Inflammatory macrophage (primary cell): ENCODE data around the gene SDK1.

ENCODE experiments used
- DNase-seq, 2 donors: peaks; one replicate each; pipeline ENCODE4 v3.0.0-alpha.2; 2020 to 2022

Gene SDK1

DNA sequence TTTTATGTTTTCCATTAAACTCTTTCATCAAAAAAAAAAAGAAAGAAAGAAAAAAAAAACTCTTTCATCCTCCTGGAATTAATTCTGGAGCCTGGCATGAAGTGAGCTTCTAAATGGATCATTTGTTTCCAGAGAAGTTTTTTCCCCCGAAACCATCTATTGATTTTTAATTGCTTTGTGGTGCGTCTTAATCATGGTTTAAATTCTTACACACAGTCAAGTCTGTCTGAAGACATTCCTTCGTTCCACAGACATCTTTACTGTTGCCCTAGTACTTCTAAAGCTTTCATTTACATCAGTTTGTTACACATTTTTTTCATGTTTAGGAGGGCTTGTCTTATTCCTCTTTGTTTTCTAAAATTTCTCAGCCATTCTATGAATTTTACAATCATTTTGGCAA lies 887.6 kb downstream of the SDK1 start:
- DNase-seq = no peak

DNA sequence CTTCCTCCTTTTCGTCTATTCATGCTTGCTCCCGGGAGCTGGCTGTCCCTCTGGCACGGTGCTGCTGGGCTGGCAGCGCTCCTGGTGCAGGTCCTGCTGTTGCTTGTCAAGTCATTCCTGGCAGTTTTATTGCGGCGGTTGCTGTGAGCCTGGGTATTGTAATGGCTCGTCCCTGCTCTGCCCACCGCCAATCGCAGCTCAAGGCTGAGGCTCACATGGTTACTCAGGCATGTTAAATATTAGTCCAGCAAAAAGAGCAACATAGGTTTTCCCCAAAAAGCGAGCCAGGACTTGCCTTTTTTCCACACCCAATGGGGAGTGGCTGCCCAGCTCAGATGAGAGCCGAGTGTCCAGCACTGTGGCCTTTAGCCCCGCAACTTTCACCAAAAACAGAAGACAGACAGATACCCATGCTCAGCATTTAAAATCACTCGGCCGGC lies 888.1 kb downstream of the SDK1 start:
- no peak for DNase-seq

DNA sequence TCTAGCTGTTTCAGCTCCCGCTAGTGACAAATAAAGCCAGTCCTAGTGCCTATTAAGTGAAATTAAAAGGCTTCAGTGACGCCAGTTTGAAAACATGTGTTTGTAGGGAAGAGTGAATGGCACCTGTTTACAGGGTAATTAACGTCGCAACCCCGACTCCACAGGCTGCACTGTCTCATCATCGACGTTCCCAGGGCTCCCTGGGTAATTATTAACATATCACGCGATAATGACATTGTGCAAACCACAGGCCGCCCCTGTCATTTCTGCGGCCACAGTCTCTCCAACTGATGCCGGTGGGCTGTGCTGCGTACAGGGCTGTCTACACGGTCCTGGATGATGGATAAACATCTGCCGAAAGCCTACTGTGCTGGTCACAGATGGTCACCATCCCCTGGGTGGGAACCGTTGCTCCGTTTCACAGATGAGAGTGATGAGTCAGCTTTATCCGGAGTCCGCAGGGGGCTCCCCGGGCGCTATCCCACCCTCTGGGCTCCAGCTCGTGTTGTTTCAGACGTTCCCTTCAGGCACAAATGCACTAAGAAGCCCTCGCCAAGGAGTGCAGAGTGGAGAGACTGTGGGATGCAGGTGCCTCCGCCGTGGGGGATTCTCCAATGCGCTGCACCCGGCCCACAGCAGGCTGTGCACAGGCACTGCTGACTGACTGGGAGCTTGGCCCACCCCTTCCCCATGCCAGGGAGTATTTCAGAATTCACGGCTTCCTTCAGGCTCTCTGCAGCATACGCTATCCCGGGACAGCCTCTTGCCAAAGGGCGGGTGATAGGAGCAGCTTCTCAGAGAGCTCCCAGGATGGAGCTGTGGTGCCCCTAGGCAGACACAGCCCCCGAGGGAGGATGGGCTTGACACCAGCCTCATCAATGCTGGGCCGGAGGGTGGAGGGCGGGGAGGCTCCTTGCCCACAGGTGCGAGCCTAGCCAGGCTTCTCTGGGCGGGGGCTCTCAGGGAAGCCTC lies 889.2 kb downstream of the SDK1 start:
- no peak for DNase-seq

DNA sequence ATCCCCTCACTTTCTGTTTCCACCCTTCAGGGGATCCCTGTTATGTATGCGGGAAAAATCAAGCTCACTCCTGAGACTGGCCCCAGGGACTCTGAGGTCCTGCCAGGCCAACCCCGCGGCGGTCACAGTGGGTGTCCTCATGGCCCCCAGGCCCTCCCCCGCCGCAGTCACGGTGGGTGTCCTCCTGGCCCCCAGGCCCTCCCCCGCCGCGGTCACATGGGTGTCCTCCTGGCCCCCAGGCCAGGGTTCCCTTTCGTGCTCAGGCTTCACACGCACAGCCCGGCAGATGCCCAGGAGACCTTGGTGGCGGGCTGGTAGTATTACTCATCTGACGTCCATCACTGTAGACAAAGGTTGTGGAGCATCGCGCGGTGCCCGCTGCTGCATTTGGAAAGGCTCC lies 890.0 kb downstream of the SDK1 start:
- no peak for DNase-seq

DNA sequence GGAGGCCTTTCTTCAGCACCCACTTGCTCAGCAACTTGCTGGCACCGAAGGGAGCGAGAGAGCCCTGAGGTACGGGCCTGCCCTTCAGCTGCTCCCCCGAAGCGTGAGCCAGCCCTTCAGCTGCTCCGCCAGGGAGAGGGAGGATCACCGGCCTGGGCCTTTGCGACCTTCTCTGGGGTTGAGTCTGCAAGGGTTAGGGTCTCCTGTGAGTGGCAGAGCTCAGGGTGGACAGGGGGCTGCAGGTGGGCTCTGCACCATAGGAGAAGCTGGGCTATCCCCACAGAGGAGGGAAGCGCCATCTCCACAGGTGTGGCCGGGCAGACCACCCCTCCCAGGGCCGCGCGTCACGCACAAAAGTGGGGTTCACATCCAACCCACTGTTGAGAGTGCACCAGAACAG lies 890.5 kb downstream of the SDK1 start:
- DNase-seq = no peak

DNA sequence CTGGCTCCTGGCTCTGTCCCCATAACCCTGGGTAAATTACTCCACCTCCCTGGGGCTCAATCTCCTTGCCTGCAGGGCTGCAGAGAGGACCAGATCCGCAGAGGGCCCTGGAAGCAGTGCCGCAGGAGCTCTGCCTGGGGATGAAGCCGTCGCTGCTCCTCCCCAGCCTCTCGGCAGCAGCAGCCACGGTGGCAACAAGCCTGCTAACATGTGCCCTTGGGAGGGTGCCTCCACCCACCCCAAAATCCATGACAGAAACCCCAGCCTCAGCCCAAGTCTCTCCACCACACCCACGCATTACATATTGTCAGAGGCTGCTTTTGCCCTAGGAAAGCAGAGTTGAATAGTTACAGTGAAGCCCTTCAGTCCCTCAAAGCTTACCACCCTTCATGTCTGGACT lies 894.6 kb downstream of the SDK1 start:
- no peak for DNase-seq

DNA sequence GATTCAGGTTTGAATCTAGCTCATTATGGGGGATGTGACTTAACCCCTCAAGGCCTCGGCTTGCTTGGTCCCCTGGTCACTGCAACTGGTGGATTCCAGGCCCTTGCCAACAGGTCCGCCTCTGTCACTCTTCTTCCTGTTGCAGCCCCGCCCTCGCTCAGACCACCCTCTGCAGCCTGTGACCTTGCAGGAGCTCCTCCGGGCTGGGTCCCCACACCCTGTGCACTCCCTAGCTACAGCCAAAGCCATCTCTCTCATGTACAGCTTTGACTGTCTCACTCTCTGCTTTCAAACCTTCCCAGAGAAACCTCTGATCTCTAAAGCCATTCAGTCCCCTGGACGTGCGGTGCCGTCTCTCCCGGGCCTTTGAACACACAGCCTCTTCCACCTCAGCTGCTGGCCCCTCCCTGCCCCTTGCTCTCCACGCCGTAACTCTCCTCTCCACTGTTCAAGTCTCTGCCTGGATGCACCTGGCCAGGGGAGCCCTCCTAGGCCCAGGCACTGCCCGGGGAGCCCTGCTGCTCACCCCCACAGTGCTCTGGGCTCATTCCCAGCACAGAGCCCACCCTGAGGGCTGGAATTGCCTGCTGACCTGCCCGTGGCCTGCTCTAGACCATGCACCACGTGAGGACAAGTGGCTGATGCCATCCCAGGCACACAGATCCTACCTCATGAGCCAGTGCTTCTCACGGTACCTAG lies 895.2 kb downstream of the SDK1 start:
- DNase-seq = no peak

DNA sequence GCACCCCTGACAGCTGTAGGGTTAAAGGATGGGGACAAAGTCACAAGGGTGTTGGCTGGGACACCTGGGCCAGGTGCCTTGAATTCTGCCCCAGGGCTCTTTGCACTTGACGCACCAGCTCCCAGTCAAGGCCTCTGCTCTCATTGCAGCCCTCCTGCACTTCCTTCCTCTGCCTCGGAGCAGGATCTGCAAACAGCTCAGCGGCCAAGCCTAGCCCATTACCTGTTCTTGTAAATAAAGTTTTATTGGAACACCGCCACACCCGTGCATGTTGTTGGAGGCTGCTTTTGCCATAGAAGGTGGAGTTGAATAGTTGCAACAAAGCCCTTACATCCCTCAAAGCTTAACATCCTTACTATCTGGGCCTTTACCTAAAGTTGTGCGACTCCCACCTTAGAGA lies 897.2 kb downstream of the SDK1 start:
- DNase-seq = no peak

DNA sequence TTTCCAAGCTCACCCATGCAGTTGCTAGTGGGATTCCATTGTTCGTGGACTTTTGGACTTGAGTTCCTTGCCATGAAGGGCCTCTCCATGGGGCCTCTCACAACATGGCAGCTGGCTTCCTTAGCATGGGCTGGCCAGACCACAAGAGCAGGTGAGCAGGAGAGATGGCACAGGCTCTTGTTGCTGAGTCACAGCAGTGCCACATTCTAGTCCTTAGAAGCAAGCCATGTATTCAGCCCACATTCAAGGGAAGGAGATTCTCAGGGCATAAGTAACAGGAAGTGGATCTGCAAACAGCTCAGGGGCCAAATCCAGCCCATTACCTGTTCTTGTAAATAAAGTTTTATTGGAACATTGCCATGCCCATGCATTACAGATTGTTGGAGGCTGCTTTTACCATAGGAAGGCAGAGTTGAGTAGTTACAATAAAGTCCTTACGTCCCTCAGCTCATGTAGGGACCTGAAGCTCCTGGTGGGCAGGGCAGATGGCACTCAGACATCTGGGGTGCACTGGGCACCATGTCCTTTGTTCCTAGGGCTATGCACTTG lies 899.6 kb downstream of the SDK1 start:
- DNase-seq = no peak

DNA sequence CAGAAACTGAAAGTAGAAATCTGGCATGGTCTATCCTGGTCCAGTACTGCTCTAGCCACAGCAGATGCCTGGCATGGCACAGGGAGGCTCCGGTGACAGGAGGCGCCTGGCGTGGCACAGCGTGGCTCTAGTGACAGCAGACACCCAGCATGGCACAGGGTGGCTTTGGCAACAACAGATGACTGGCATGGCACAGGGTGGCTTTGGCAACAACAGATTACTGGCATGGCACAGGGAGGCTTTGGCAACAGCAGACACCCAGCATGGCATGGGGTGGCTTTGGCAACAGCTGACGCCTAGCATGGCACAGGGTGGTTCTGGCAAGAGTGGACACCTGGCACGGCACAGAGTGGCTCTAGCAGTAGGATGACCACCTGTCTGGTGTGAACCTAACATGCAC lies 900.5 kb downstream of the SDK1 start:
- no peak for DNase-seq

DNA sequence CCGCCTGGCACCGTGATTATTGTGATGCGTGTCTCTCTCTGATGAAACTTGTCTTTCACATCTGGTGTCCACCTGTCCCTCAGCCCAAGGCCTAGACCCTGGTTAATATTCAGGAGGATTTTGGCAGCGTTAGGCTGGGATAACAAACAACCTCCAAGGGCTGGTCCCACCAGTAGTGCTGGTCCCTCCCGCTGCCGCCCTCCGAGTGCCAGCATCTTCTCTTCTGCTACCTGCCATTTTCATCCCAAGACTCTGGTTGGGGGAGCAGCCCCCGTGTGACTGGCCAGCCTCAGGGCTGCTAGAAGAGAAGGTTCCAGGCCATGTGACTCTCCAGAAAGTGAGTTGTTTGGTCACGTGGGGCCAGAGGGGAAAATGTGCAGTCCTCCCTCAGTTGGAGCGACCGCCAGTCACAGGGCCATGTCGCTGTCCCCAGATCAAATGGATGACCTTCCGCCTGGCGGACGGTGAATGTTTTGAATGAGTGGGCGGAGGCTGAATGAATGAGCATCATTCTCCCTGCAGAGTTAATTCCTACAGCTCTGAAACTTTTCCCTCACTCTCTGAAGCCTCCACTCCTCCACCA lies 901.2 kb downstream of the SDK1 start:
- DNase-seq = no peak

DNA sequence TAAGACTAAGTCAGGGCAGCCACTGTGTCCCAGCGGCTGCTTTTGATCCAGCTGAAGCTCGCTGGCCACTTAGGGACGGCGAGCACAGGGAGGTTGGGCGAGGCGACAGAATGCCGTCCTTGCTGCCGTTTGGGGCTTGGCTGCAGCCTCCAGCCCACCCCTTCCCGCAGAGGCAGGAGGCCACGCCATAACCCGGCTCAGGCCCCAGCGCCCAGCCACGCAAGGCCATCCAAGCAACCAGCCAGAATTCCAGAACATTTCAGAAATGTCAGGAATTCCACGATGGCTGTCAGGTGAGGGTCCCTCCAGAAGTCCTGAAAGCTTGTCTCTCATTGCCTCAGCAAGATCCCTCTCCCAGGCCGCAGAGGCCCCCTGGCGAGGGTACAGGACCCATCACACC lies 901.9 kb downstream of the SDK1 start:
- no peak for DNase-seq

DNA sequence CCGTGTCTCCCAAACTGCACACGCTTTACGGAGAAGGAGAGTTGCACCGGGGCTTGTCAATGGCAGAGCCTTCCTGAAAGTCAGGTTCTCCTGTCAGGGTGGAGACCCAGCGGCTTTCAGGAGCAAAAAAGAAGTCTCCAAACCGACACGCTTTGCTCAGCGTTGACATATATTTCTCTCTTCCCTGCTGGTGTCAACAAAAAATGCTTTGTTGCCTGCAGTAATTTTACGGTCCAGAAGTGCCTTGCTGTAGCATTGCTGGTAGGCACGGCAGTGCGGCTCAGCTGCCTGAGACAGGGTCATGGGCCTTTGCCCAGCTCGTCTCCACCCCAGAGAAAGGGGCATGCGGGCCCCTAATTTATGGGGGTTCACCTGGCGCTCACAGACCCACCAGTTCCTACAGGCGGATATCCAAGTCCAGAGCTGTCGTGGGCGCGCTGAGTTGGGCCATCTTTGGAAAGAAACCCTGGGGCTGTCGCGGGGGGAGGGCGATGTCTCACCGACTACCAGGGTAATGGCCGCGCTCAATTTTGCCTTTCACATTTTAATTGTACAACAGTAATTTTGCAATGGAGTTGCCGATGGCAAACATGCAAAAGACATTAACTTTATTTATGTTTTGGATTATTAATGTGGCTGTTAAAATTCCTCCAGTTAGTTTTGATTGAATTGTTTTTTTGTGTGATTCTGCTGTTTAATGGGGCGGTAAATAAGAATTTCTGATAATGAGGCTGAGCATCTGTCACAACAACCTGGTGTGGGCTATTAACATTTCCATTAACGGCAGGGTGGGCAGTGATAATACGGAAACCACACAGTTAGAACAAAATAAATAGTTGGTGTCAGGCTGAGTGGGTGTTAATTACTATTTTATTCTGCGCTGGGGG lies 902.8 kb downstream of the SDK1 start:
- no peak for DNase-seq

DNA sequence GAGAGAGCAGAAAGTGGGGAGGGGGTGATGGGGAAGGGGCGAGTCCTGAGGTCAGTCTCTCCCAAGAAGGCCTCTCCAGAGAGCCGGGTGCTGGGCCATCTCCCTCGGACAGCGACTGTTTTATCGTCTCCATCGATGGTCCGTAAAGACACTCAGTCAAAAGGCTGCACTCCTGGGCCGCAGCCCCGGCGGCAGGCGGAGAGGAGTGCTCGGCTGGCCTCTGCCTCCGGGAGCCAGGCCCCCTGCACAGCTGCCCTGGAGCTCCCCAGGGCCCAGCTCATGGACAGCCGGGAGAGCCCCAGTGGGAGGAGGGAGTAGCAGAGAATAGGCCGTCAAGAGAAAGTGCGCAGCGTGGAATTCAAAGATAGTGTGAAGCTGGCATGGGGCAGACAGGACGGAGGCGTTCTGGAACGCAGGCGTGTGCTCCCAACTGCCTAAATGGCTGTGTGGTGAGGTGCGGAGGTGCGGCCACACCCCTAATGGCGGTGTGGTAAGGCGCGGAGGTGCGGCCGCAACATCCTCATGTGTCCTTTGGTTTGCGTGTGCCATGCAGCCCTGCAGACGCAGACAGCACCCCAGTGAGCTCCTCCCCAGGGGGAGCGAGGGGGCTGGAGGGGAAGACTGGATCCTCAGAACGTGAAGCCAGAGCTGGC lies 903.6 kb downstream of the SDK1 start:
- DNase-seq = no peak

DNA sequence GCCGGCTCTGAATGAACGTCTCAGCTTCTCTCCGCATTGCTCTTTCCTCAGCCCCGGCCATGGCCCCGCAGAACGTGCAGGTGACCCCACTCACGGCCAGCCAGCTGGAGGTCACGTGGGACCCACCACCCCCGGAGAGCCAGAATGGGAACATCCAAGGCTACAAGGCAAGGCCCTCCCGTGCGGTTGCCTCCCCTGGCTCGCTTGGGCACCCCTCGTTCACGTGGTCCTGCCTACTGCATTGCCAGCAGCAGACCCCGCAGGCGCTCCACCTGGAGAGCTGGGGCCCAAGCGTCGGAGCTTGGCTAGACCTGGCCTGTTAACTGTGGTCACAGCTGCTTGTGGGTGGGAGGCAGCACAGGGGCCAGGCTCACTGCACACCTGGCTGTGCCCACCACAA lies 904.8 kb downstream of the SDK1 start:
- DNase-seq = no peak

DNA sequence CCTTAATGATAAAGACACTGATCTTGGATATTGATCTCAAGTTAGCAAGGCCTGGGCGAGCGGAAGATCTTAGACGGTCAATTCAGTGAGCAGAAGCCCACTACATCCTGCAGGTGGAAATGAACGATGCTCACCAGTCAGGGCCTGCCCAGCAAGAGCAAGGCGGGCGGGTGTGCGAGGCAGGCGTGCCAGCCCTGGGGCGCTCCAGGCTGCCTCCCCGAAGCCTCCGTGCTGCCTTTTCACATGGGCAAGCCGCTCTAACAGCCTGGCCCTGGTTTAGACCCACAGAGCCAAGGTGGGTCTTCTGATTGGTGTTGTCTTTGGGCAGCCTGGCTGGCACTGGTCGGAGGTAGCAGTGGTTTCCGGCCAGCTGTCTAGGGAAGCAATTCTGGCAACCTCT lies 906.0 kb downstream of the SDK1 start:
- DNase-seq = no peak

DNA sequence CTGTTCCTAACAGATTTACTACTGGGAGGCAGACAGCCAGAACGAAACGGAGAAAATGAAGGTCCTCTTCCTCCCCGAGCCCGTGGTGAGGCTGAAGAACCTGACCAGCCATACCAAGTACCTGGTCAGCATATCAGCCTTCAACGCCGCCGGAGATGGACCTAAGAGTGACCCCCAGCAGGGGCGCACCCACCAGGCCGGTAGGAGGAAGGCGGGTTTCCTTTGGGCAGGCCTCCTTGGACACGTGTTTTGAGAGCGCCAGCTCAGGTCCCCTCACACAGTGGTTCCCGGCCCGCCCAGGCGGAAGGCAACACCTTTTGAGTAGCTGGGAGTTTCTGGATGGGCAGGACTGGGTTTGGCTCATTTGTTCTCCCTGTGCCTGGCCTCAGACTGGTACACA lies 907.0 kb downstream of the SDK1 start:
- DNase-seq = no peak

DNA sequence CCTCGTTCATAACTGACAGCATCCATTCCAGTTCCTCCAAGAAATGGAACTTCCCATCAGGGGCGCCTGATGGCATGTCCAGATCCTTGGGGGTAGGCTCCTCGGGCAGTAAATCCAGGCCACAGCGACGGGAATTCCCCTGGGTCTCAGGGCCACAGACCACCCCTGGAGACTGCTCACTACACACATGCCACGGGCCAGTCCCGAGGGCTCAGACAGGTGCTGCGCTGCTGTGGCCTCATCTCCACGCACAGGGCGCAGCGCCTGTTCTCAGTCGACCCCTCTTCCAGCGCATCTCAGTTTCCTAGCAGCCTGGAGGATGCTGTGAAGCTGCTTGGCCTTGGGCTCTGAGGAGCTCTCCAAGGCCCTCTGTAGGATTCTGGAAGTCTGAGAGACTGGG lies 907.5 kb downstream of the SDK1 start:
- no peak for DNase-seq

DNA sequence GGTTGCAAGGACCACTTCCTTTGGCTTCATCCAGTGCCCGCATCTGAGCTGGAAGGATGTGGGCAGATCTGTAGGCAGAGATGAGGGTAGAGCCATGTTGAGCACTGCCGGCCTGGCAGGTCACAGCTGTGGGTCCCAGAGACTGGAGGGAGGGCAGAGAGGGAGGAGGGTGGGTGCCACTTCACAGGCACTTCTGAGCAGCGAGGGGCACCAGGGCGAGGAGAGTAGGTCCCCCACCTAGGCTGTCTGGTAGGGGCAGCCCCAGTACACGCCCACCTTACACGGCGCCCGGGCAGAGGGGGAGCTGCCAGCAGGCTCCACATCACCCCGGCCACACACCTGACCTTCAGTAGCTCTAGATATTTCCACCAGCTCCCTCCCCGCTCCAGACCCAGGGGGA lies 908.1 kb downstream of the SDK1 start:
- DNase-seq = no peak

DNA sequence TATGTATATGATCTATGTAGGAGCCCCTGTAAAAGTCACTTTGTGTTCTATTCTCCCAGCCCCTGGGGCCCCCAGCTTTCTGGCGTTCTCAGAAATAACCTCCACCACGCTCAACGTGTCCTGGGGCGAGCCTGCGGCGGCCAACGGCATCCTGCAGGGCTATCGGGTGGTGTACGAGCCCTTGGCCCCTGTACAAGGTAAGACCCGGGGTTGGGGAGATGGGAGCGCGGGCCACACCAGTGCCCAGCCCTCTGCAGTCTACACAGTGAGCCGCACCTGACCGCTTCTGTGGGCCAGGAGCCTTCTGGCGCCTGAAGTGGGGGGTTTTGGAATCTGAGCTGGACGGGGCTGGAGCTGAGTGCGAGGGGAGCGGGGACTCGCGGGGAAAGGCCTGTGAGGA lies 908.9 kb downstream of the SDK1 start:
- DNase-seq = no peak

DNA sequence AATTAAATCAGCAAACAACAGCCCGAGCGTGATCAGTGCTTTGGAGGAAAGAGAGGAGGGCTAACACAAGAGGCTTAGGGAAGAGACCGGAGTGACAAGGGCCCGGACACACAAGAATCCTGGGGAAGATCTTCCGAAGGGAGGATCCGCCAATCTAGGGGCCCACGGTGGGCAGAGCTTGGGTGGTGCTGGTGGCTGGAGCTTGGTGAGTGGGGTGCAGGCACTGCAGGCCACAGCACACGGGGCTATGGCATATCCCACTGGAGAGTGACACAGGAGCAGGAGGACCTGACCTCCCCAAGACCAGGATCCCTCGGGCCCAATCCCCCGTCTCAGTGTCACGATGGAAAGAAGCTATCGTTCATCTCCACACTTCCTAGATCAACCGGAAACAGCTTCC lies 909.8 kb downstream of the SDK1 start:
- DNase-seq = no peak

DNA sequence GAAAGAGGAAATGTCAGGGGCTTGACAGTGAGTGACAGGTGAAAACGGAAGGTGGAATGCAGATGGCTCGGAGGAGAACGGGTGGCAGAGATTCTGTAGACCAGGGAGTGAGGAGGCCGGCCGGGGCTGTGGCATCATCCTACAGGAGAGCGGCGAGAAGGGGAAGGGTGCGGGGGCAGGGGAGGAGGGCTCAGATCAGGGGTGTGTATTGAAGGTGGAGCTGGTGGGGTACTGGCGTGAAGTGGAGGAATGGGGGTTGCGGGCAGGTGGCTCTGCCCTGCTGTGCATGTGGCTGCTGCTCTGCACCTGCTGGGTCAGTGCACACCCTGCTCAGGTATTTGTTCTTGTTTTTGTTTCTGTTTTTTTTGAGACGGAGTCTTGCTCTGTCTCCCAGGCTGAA lies 910.2 kb downstream of the SDK1 start:
- DNase-seq = no peak
